ENCODE results near the gene UGT1A9. TPM values are rescaled to one million over a fixed set of nuclear protein-coding genes. Genes with fewer than 3 reads are reported as not detected.

UGT1A9 gene
- polyA plus RNA-seq, 1 experiment: not detected

- Histone ChIP-seq H3K27ac (ENCODE audit: low read depth, low read length) (no peak overlapping the region), H3K9me3 (ENCODE audit: control insufficient read depth, insufficient read depth, low read length) (peaks cover 3% of the 10 kb centered on the region; the same call in 1 of the 2 replicates), H3K4me3 (ENCODE audit: low read depth, low read length) (no peak overlapping the region), H3K27me3 (ENCODE audit: control insufficient read depth, insufficient read depth, low read length) (peaks cover 7% of the 10 kb centered on the region)
- TF ChIP-seq, protein P1, sequence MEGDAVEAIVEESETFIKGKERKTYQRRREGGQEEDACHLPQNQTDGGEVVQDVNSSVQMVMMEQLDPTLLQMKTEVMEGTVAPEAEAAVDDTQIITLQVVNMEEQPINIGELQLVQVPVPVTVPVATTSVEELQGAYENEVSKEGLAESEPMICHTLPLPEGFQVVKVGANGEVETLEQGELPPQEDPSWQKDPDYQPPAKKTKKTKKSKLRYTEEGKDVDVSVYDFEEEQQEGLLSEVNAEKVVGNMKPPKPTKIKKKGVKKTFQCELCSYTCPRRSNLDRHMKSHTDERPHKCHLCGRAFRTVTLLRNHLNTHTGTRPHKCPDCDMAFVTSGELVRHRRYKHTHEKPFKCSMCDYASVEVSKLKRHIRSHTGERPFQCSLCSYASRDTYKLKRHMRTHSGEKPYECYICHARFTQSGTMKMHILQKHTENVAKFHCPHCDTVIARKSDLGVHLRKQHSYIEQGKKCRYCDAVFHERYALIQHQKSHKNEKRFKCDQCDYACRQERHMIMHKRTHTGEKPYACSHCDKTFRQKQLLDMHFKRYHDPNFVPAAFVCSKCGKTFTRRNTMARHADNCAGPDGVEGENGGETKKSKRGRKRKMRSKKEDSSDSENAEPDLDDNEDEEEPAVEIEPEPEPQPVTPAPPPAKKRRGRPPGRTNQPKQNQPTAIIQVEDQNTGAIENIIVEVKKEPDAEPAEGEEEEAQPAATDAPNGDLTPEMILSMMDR (IDR thresholded peaks at IDR 0.05; ENCODE audit: low read depth, low read length): no peak
- DNase-seq (ENCODE audit: low read depth, low spot score): no peak
- CTCF ChIA-PET: no interaction called here
- POLR2A ChIA-PET: no interaction called here
Measured at GRCh38 chr2:233798335-233799086, 126.8 kb downstream of the UGT1A9 start.

DNA sequence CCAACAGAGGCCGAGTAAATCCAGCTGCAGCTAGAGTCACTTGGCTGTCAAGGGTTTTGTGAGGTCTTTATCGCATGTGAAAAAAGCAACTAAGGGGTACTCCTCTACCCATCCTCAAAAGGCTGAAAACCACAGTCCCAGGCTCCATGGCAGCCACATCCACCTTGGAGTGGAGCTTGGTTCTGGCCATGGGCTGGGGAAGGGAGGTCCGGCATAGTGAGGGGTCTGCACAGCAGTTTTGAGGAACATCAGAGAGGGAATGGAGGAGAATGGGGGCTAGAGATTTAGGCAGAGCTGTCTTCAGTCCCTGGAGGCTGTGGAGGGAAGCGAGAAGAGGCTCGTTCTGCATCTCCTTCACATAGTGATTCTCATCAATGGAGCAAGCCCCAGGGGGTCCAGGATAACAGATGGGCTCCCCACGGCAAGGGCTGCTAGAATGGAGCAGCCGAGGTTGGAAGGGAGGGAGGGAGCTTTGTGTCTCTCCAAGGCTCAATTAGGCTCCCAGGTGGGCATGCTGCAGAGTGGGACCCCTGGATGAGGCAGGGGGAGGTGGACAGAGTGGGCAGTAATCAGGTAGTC lies 127.5 kb downstream of the UGT1A9 start:
- CTCF ChIA-PET: no interaction called here
- Histone ChIP-seq H3K27ac (ENCODE audit: low read depth, low read length) (no peak overlapping the region), H3K9me3 (ENCODE audit: control insufficient read depth, insufficient read depth, low read length) (no peaks in the 10 kb centered on the region; the same call in 1 of the 2 replicates), H3K27me3 (ENCODE audit: control insufficient read depth, insufficient read depth, low read length) (peaks cover 7% of the 10 kb centered on the region), H3K4me3 (ENCODE audit: low read depth, low read length) (no peak overlapping the region)
- TF ChIP-seq, protein P1 (IDR thresholded peaks at IDR 0.05; ENCODE audit: low read depth, low read length): no peak
- no peak for DNase-seq (ENCODE audit: low read depth, low spot score)
- POLR2A ChIA-PET: no interaction called here

DNA sequence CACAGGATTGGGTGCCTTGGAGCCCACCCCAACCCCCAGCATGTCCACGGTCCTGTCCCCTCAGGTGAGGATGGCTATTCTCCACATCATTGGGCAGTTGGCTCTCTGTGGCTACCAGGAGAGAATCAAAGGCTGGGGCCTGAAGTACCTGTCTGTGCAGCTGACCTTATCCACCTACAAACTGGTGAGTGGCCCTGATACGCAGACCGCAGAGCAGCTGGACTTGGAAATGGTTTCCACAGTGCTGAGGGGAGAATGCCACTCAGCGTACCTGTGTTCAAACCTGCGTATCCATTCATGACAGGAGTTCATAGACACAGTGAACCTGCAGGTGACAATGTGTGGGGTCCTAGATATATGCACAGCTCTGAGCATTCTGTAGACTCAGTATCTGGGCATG lies 128.0 kb downstream of the UGT1A9 start:
- Histone ChIP-seq H3K27me3 (ENCODE audit: control insufficient read depth, insufficient read depth, low read length) (peaks cover 7% of the 10 kb centered on the region), H3K4me3 (ENCODE audit: low read depth, low read length) (no peak overlapping the region), H3K27ac (ENCODE audit: low read depth, low read length) (no peak overlapping the region), H3K9me3 (ENCODE audit: control insufficient read depth, insufficient read depth, low read length) (no peaks in the 10 kb centered on the region; the same call in 1 of the 2 replicates)
- TF ChIP-seq, protein P1 (IDR thresholded peaks at IDR 0.05; ENCODE audit: low read depth, low read length): no peak
- DNase-seq (ENCODE audit: low read depth, low spot score): no peak
- ChIA-PET CTCF (no interaction called here), POLR2A (no interaction called here)

GRCh38 chr2:233800208-233800607 lies 128.5 kb downstream of the UGT1A9 start:
- H3K4me3 ChIP-seq (ENCODE audit: low read depth, low read length): no peak overlapping the region
- no peak overlapping the region for H3K27ac ChIP-seq (ENCODE audit: low read depth, low read length)
- TF ChIP-seq, protein P1 (IDR thresholded peaks at IDR 0.05; ENCODE audit: low read depth, low read length): no peak
- ChIA-PET POLR2A (no interaction called here), CTCF (no interaction called here)
- no peaks in the 10 kb centered on the region; the same call in 1 of the 2 replicates for H3K9me3 ChIP-seq (ENCODE audit: control insufficient read depth, insufficient read depth, low read length)
- peaks cover 7% of the 10 kb centered on the region for H3K27me3 ChIP-seq (ENCODE audit: control insufficient read depth, insufficient read depth, low read length)
- no peak for DNase-seq (ENCODE audit: low read depth, low spot score)

- no peak overlapping the region for H3K4me3 ChIP-seq (ENCODE audit: low read depth, low read length)
- CTCF ChIA-PET: no interaction called here
- no peak for DNase-seq (ENCODE audit: low read depth, low spot score)
- H3K9me3 ChIP-seq (ENCODE audit: control insufficient read depth, insufficient read depth, low read length): no peaks in the 10 kb centered on the region
- POLR2A ChIA-PET: no interaction called here
- no peak overlapping the region for H3K27ac ChIP-seq (ENCODE audit: low read depth, low read length)
- H3K27me3 ChIP-seq (ENCODE audit: control insufficient read depth, insufficient read depth, low read length): peaks cover 7% of the 10 kb centered on the region
- TF ChIP-seq, protein P1 (IDR thresholded peaks at IDR 0.05; ENCODE audit: low read depth, low read length): no peak
Measured at GRCh38 chr2:233801357-233802131, 129.8 kb downstream of the UGT1A9 start.

All from AG04450 (cell line).